Globus pallidus (tissue), 1 donor: ENCODE results near the gene PLCB1.
"Not testable (repeated sequence)": the region's sequence is repeated elsewhere in the genome, so short reads cannot be mapped to it uniquely, and the experiment has no call there.

Experiments used
- DNase-seq: peaks from one replicate; pipeline ENCODE4 v3.0.0-alpha.2; 2015; ENCODE audit warnings: low spot score

PLCB1 gene

DNA sequence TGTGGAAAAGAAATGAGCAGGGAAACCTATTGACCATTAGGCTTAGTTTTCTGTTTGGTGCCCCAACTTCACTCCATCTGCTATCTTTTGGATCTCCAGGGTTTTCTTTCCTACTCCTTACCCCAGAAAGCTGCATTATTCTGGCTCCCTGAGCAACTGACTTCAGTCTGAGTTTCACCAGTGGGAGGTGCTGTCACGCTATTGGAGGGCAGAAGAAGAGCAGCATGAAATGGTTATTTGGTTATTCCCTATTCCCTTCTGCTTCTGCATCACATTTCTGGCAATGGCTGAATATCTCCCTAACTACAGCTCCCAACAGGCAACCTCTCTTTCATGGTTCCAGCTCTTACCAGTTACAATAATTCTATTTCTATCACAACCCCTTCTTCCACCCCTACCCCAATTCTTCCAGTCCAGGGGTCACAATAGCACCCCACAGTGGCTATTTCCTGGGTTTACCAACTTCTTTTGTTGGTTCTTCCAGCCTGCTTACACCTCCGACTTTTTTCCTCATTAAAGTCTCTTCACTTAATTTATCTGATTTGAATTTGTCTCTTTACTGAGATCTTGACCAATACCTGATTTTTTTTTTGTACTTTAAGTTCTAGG, 311.5 kb downstream of the PLCB1 start:
- DNase-seq = no peak

DNA sequence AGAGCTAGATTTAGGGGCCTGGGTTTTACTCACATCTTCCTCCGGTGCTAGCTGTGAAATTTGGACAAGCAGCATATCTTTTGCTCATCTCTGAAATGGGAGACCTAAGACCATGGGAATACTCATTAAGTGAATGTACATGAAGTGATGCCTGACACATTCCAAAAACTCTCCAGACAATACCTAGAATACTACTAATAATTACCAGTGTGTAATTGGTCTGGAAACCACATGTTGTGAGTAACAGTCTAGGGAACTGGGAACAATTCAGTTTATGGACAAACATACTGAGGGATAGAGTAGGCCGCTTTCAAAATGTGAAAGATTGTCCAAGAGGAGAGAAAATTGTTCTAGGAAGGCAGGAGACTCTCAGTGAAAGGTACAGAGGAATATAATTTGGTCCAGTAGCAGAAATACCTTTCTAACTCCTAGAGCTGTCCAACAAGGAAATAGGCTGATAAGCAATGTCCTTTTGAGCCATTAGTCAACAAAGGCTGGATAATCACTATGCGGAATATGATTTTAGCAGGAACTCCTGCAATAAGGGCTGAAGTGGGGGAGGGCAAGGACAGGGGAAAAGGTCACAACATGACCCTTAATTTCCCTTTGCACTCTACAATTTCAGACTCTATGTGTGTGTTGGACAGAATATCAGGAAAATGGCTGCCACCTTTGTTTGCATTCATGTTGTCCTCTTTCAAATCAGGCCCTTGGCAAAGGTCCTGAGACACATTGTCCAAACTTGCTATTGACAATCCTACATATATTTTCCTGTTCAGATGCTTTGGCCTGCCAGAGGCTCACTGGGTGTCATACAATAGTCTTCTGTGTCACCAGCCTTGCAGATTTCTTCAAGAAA, 315.4 kb downstream of the PLCB1 start:
- no peak for DNase-seq

DNA sequence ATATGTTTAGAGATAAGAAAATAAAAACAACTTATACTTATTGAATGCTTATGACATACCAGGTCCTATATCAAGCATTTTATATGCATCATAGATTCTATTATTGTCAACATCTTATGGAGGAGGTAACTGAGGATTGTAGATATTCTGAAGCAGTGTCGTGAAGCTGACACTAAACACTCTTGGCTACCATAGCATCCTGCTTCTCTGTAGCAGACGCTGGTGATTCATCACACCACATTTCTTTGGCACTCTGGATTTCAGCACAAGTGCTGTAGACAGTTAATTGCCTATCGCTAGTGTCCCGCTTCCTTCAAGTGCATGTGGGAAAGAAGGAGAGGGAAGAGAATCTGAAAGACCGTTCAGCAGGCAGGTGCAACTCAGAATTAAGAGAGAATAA, 317.1 kb downstream of the PLCB1 start:
- no peak for DNase-seq

DNA sequence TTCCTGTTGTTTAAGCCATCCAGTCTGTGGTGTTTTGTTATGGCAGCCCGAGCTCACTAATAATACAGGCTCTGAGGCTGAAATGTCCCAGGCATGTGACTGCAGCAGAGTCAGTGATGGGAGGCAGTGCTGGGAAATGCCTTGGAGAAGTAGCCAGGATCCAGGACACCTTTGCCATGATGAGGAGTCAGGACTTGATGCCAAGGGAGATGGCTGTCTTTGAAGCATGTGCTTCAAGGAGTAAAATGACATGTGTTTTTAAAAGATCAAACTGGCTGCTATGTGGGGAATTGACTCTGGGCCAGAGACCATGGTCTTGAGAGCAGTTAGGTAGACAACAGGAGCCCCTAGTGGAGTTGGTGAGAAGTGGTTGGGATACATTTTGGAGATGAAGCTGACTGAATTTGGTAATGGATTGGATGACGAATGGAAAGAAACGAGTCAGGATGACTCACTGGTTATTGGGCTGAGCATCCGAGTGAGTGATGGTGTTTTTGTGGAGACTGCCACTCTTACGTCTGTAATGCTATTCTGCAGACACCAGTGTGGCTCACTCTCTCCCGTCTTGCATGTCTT, 322.2 kb downstream of the PLCB1 start:
- DNase-seq = no peak

- no peak for DNase-seq
Observed at GRCh38 chr20:8456765-8457164, 324.7 kb downstream of the PLCB1 start.

DNA sequence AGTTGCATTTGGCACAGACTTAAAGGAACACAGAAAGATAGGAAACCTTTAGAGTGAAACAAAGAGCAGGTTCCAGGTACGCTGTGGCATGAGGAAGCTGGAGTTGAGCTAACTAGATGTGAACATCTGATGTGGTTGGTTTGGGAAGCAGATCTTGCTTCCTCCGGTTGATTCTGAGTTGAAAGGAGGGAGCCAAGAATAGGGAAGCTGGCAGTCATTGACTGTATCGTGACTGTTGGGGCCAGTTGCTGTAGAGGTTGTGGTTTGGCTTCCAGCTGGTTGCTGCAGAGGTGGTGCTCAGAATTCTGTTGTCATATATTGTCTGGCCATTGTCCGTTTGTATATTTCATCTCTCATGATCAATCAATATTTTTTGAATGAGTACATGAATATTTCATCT, 325.9 kb downstream of the PLCB1 start:
- no peak for DNase-seq

DNA sequence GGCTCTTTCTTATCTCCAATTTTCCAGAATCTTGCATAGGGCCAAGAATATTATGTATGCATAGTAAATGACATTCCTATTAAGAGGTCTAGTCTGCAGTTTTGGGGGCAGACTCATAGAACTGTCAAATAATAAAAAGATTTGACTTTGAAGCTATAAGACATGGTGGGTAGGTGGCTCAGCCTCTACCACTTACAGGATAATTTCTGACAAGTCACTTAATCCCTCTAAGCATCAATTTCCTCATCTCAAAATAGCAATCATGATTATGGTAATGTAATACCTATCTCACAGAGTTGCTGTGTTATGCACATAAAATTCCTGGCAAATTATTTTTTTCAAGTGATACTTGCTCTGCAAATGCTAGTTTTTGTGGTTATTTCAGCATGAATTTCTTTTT, 329.1 kb downstream of the PLCB1 start:
- DNase-seq = no peak

- DNase-seq = no peak
Observed at GRCh38 chr20:8464368-8464767, 332.3 kb downstream of the PLCB1 start.

GRCh38 chr20:8466781-8467180, 334.7 kb downstream of the PLCB1 start:
- DNase-seq = not testable (repeated sequence)

DNA sequence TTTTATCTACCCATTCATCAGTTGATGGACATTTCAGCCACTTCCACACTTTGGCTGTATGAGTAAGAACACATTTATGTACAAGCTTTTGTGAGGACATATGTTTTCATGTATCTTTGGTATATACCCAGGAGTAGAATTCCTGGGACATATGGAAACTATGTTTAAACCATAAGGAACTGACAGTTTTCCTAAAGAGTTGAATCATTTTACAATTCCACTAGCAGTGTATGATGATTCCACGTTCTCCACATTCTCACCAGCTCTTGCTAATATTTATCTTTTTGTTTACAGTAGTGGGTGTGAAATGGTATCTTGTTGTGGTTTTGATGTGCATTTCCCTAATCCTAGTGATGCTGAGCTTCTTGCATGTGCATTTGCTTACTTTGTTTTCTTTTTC, 338.1 kb downstream of the PLCB1 start:
- DNase-seq = no peak

GRCh38 chr20:8471465-8471864, 339.4 kb downstream of the PLCB1 start:
- DNase-seq = no peak

- no peak for DNase-seq
Observed at GRCh38 chr20:8473459-8473858, 341.4 kb downstream of the PLCB1 start.

GRCh38 chr20:8474027-8474668, 342.1 kb downstream of the PLCB1 start:
- no peak for DNase-seq

- DNase-seq = no peak
Observed at GRCh38 chr20:8476021-8476420, 344.0 kb downstream of the PLCB1 start.

GRCh38 chr20:8480597-8480996, 348.5 kb downstream of the PLCB1 start:
- DNase-seq = no peak

- no peak for DNase-seq
Observed at GRCh38 chr20:8487696-8488095, 355.6 kb downstream of the PLCB1 start.

GRCh38 chr20:8489094-8489883, 357.2 kb downstream of the PLCB1 start:
- no peak for DNase-seq

- no peak for DNase-seq
Observed at GRCh38 chr20:8490076-8490830, 358.2 kb downstream of the PLCB1 start.

- no peak for DNase-seq
Observed at GRCh38 chr20:8492173-8492572, 360.1 kb downstream of the PLCB1 start.

GRCh38 chr20:8498571-8498970, 366.5 kb downstream of the PLCB1 start:
- DNase-seq = no peak

- DNase-seq = no peak
Observed at GRCh38 chr20:8504030-8504429, 372.0 kb downstream of the PLCB1 start.
